Small intestine (tissue), 7 donors: ENCODE results near the gene FGF2. TPM values are rescaled to one million over a fixed set of nuclear protein-coding genes. Genes with fewer than 3 reads are reported as not detected.
"Not testable (repeated sequence)": the region's sequence is repeated elsewhere in the genome, so short reads cannot be mapped to it uniquely, and the experiment has no call there.

Experiments
- DNase-seq, 2 donors: peaks; one replicate each; pipeline versions ENCODE4 v3.0.0 to v3.0.0-alpha.2; 2013
- FAIRE-seq: peaks from 2 replicates; lab custom pipeline; 2012; peaks lifted over from hg19 to GRCh38; lab: Jason Lieb, UNC
- H3K27ac ChIP-seq, 3 donors: one replicate each; pipeline ENCODE4 v1.5.1; 2013; ENCODE audit warnings: low read length in 2 of 3, mild to moderate bottlenecking in 2 of 3, control low read depth in 1 of 3, inconsistent platforms in 1 of 3, low read depth in 1 of 3, moderate library complexity in 1 of 3
- H3K27me3 ChIP-seq, 3 donors: one replicate each; pipeline ENCODE4 v1.6.1; 2013; ENCODE audit warnings: low read length in 3 of 3, inconsistent platforms in 1 of 3; ENCODE audit not compliant: control insufficient read depth in 3 of 3, insufficient read depth in 3 of 3
- H3K36me3 ChIP-seq, 3 donors: one replicate each; pipeline ENCODE4 v1.6.1; 2013; ENCODE audit warnings: low read length in 3 of 3, inconsistent platforms in 1 of 3, low read depth in 1 of 3, mild to moderate bottlenecking in 1 of 3, moderate library complexity in 1 of 3; ENCODE audit not compliant: control insufficient read depth in 3 of 3, insufficient read depth in 2 of 3
- H3K4me1 ChIP-seq, 3 donors: one replicate each; pipeline ENCODE4 v1.6.1; 2013; ENCODE audit warnings: low read length in 2 of 3, inconsistent platforms in 1 of 3, low read depth in 1 of 3, mild to moderate bottlenecking in 1 of 3, moderate library complexity in 1 of 3; ENCODE audit not compliant: control insufficient read depth in 3 of 3, insufficient read depth in 2 of 3
- H3K4me3 ChIP-seq, 3 donors: one replicate each; pipeline ENCODE4 v1.5.1; 2013; ENCODE audit warnings: low read length in 3 of 3, control low read depth in 1 of 3, inconsistent platforms in 1 of 3, low read depth in 1 of 3, mild to moderate bottlenecking in 1 of 3, moderate library complexity in 1 of 3
- H3K9me3 ChIP-seq, 2 donors: one replicate each; pipeline ENCODE4 v1.6.1; 2013; ENCODE audit warnings: low read depth in 1 of 2, low read length in 1 of 2; ENCODE audit not compliant: control insufficient read depth in 2 of 2, insufficient read depth in 1 of 2
- WGBS, 3 donors: extraction: QIAGEN DNeasy Blood & Tissue Kit; methylation state at CpG; one replicate each; pipeline ENCODE4 v1.1.7; 2013; 5-methylcytosine and 5-hydroxymethylcytosine counted together
- polyA plus RNA-seq, 4 donors: library from polyadenylated mRNA; stranded (reverse) in 3 of 4; unstranded in 1 of 4; fragments of 200-250 nt in 3 of 4; fragments of 120-200 nt in 1 of 4; gene quantifications; one replicate each; pipeline versions ENCODE4 v1.2.1 to v1.2.3, GENCODE V29; 2013
- donor health status: healthy with polysubstance abuse.
- donor health status: control.
- donor health status: control.
- donor health status: Bipolar disorder and iron deficiency.
- donor health status: healthy.

The FGF2 gene
- polyA plus RNA-seq, 4 donors = 0.22 to 2.6 (median 1.0) TPM

DNA sequence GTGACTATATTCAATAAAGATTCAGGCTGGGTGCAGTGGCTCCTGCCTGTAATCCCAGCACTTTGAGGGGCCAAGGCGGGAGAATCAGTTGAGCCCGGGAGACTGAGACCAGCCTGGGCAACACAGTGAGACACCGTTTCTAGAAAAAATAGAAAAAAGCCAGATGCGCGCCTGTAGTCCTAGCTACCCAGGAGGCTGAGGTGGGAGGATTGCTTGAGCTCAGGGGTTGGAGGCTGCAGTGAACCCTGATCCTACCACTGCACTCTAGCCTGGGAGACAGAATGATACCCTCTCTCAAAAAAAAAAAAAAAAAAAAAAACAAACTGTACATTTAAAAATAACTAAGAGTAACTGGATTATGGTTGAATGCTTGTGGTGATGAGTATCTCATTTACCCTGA lies 94.7 kb downstream of the FGF2 start:
- no peak overlapping the region for H3K27ac ChIP-seq
- peak overlapping the region in 1 of 3 donors; percentile 81 for H3K4me3 ChIP-seq
- DNase-seq (no peak), FAIRE-seq (no peak)
- H3K4me1 ChIP-seq = peaks cover 0 to 10% (median 4%) of the 10 kb centered on the region in 3 donors
- WGBS, 3 donors = 89 to 91% (median 91%) methylated on average over 5 of the region's 5 CpGs
- no peaks in the 10 kb centered on the region for H3K36me3 ChIP-seq
- no peaks in the 10 kb centered on the region for H3K27me3 ChIP-seq
- H3K9me3 ChIP-seq = no peaks in the 10 kb centered on the region

DNA sequence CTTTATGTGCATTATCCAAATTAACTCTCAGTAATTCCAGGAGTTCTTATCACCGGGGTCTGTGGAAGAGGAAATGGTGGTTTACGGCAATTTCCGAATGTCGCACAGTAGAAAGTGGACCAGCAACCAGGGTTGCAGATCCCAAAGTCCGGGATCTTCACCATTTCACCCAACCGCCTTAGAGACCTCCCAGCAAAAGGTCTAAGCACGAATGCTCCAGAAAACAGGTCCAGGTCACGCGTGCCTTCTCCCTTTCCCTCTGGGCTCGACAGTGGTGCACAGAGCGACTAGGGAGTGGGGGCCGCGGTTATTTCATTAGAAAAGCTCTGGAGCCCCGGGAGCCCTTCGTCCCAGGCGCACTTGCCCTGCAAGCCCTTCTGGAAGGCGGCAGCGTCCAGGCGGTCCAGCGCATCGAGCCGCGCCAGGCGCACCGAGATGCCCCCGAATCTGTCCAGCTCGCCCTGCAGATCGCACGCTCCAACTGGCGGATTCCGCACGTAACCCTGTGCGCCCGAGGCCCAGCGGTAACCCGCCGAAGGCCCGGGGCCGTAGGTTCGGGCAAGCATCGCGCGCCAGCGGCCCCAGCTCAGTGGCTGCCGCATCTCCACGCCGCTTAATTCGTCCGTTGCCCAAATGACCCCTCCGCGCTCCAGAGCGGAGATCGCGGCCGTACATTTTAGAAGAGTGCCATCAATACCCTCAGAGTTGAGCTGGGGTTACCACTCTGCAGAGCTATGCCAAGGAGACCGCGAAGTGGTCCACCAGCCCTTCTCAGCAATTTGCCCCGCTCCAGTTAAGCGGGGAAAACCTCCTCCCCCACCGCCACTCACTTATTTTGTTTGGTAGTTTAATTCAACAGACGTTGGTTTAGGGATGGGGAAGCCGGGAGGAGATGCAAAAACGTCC lies 95.6 kb downstream of the FGF2 start, which contains the start of gene NUDT6:
TSS of gene NUDT6 (minus strand) at position 627 of the 906 bp plus-strand sequence. CDS start at position 602, 25 bp downstream.
- DNase-seq = peak; percentile 51 to 69
- Histone ChIP-seq H3K4me1 (peaks cover 0 to 10% (median 4%) of the 10 kb centered on the region in 3 donors), H3K27ac (peak within 1 kb of the TSS; percentile 60 to 81 (median 79)), H3K36me3 (no peaks in the 10 kb centered on the region), H3K27me3 (no peaks in the 10 kb centered on the region), H3K9me3 (no peaks in the 10 kb centered on the region), H3K4me3 (peak within 1 kb of the TSS; percentile 74 to 82 (median 81))
- 0 to 1% (median 1%) methylated on average over 62 to 63 of the region's 63 CpGs for WGBS, 3 donors
- FAIRE-seq = no peak

GRCh38 chr4:122922877-122923511 lies 96.4 kb downstream of the FGF2 start:
- WGBS, 3 donors = 0 to 1% (median 0%) methylated on average over 34 of the region's 34 CpGs
- Histone ChIP-seq H3K36me3 (no peaks in the 10 kb centered on the region), H3K9me3 (no peaks in the 10 kb centered on the region), H3K4me1 (peaks cover 0 to 10% (median 4%) of the 10 kb centered on the region in 3 donors), H3K4me3 (peak overlapping the region; percentile 74 to 82 (median 81)), H3K27me3 (no peaks in the 10 kb centered on the region), H3K27ac (peak overlapping the region; percentile 60 to 81 (median 79))
- DNase-seq (peak; percentile 85 to 91), FAIRE-seq (no peak)

- peaks cover 0 to 3% (median 2%) of the 10 kb centered on the region in 3 donors for H3K4me1 ChIP-seq
- H3K27ac ChIP-seq = no peak overlapping the region
- FAIRE-seq (no peak), DNase-seq (no peak)
- no peaks in the 10 kb centered on the region for H3K27me3 ChIP-seq
- H3K36me3 ChIP-seq = peaks cover 0 to 16% (median 0%) of the 10 kb centered on the region in 3 donors
- no peaks in the 10 kb centered on the region for H3K9me3 ChIP-seq
- no peak overlapping the region for H3K4me3 ChIP-seq
- 73 to 96% (median 89%) methylated on average over 1 of the region's 1 CpG for WGBS, 3 donors
Observed at GRCh38 chr4:122928930-122929329, 102.3 kb downstream of the FGF2 start.

GRCh38 chr4:122930862-122931261 lies 104.2 kb downstream of the FGF2 start:
- no peaks in the 10 kb centered on the region for H3K27me3 ChIP-seq
- H3K27ac ChIP-seq = no peak overlapping the region
- no peaks in the 10 kb centered on the region for H3K4me1 ChIP-seq
- peak; percentile 19 for FAIRE-seq
- H3K36me3 ChIP-seq = peaks cover 0 to 16% (median 5%) of the 10 kb centered on the region in 3 donors
- DNase-seq = peak in 1 of 2 donors; percentile 17
- no peaks in the 10 kb centered on the region for H3K9me3 ChIP-seq
- H3K4me3 ChIP-seq = no peak overlapping the region

GRCh38 chr4:122932763-122933162 lies 106.1 kb downstream of the FGF2 start:
- DNase-seq = no peak
- Histone ChIP-seq H3K9me3 (no peaks in the 10 kb centered on the region), H3K4me3 (no peak overlapping the region), H3K27me3 (no peaks in the 10 kb centered on the region), H3K27ac (no peak overlapping the region), H3K36me3 (peaks cover 0 to 23% (median 5%) of the 10 kb centered on the region in 3 donors), H3K4me1 (no peaks in the 10 kb centered on the region)
- no peak for FAIRE-seq

- H3K27me3 ChIP-seq, H3K4me3 ChIP-seq, DNase-seq, H3K27ac ChIP-seq, H3K9me3 ChIP-seq, FAIRE-seq, H3K4me1 ChIP-seq: not testable (repeated sequence)
- 85 to 93% (median 91%) methylated on average over 12 to 15 of the region's 17 CpGs for WGBS, 3 donors
- H3K36me3 ChIP-seq = peaks cover 3 to 17% (median 4%) of the 10 kb centered on the region in 3 donors
Observed at GRCh38 chr4:122945136-122945535, 118.5 kb downstream of the FGF2 start.

DNA sequence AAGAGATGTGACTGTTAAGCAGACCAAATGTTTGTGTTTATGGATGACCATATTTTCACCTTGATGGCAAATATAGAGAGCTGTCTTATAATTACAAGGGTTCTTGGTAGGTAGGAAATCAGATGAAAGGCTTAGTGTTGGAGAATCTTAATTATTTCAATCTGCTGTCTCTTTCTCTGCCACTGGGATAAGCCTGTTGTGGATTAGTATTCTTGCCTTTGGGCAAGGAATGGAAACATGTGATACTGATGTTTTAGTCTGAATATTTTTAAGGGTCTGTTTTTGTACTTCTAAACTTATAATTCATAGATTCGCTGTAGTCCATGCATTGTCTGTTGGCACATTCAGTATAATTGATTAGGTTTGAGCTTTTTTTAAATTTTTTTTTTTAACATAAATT lies 119.5 kb downstream of the FGF2 start:
- no peak for FAIRE-seq
- no peaks in the 10 kb centered on the region for H3K27me3 ChIP-seq
- no peak overlapping the region for H3K27ac ChIP-seq
- WGBS, 3 donors = 95 to 97% (median 97%) methylated on average over 1 of the region's 1 CpG
- DNase-seq = no peak
- no peak overlapping the region for H3K4me3 ChIP-seq
- H3K9me3 ChIP-seq = peaks cover 0 to 2% of the 10 kb centered on the region in 2 donors
- H3K4me1 ChIP-seq = no peaks in the 10 kb centered on the region
- peaks cover 5 to 26% (median 6%) of the 10 kb centered on the region in 3 donors for H3K36me3 ChIP-seq
